ENCODE data around the gene CBR4.

GRCh38 chr4:169058312-169058711, 48.3 kb upstream of the CBR4 start:
- TF ChIP-seq, protein P1, sequence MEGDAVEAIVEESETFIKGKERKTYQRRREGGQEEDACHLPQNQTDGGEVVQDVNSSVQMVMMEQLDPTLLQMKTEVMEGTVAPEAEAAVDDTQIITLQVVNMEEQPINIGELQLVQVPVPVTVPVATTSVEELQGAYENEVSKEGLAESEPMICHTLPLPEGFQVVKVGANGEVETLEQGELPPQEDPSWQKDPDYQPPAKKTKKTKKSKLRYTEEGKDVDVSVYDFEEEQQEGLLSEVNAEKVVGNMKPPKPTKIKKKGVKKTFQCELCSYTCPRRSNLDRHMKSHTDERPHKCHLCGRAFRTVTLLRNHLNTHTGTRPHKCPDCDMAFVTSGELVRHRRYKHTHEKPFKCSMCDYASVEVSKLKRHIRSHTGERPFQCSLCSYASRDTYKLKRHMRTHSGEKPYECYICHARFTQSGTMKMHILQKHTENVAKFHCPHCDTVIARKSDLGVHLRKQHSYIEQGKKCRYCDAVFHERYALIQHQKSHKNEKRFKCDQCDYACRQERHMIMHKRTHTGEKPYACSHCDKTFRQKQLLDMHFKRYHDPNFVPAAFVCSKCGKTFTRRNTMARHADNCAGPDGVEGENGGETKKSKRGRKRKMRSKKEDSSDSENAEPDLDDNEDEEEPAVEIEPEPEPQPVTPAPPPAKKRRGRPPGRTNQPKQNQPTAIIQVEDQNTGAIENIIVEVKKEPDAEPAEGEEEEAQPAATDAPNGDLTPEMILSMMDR (conservative IDR thresholded peaks at IDR 0.05; ENCODE audit: low read depth, low read length), result no peak
- TF ChIP-seq EZH2phosphoT487 (IDR thresholded peaks at IDR 0.05; ENCODE audit: borderline replicate concordance, low read length) (no peak), EZH2 (IDR thresholded peaks at IDR 0.05; ENCODE audit: low read length, unreplicated experiment) (no peak)

All from PC-3 (cell line).